ENCODE results near the gene MXD4. TPM values are rescaled to one million over a fixed set of nuclear protein-coding genes. Genes with fewer than 3 reads are reported as not detected.

MXD4 gene
- total and polyA plus RNA-seq, 2 experiments from 2014 or later: 6.9 to 19.9 TPM

DNA sequence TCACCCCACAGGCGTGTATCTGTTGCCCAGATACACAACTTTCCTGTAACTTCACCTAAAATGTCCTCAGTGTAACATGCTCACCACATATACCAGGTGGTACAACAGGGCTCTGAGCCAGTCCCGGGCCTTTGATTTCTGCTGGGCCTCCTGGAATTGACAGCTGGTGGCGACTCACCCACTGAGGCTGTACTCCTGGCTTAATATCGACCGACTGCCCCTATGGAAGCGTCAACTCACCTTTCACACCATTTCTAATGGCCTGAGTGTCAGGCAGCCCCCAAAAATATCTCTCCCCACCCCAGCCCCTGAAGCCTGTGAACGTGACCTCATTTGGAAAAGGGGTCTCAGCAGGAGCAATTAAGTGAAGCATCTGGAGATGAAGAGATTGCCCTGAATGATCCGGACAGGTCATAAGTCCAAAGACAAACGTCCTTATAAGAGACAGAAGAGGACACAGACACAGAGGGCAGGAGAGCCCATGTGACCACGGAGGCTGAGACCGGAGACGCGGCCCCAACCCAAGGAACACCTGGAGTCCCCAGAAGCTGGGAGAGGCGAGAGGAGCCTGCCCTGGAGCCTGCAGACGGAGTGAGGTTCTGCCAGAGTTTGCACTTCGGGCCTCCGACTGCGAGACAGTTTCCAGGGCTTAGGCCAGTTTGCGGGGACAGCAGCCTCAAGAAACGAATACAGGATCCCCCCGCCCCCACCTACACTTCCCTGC is 12.6 kb upstream of the MXD4 start:
- Histone ChIP-seq H3K4me3 (no peak overlapping the region), H3K4me1 (ENCODE audit: insufficient read depth) (peaks cover 2% of the 10 kb centered on the region; the same call in 1 of the 2 replicates), H3F3A (replicated peaks; ENCODE audit: low read depth) (no peaks in the 10 kb centered on the region), H3K27ac (ENCODE audit: low read depth) (no peak overlapping the region), H3K4me2 (no peak overlapping the region), H3K36me3 (ENCODE audit: insufficient read depth) (no peaks in the 10 kb centered on the region), H3K27me3 (ENCODE audit: insufficient read depth) (no peaks in the 10 kb centered on the region), H4K20me1 (replicated peaks; ENCODE audit: insufficient read depth) (no peaks in the 10 kb centered on the region), H2AFZ (no peak overlapping the region), H3K79me2 (replicated peaks; ENCODE audit: insufficient read depth) (no peaks in the 10 kb centered on the region), H3K9me2 (ENCODE audit: insufficient read depth) (no peaks in the 10 kb centered on the region)
- Mint-ChIP-seq H3K4me1 (peaks cover 7% of the 10 kb centered on the region), H3K36me3 (ENCODE audit: low read depth) (no peaks in the 10 kb centered on the region; the same call in 2 of the 3 replicates), H3K27me3 (ENCODE audit: insufficient read depth, low read depth, poor library complexity) (peaks cover 3% of the 10 kb centered on the region), H3K4me3 (no peak overlapping the region), H3K9me3 (no peaks in the 10 kb centered on the region), H3K27ac (no peak overlapping the region)
- no peak for ATAC-seq
- TF ChIP-seq CREB1 (CRISPR knock-in tag; IDR thresholded peaks at IDR 0.05; ENCODE audit: low read depth): no peak
- TF ChIP-seq NANOG (IDR thresholded peaks at IDR 0.05; ENCODE audit: borderline replicate concordance): no peak
- TF ChIP-seq, protein P1, sequence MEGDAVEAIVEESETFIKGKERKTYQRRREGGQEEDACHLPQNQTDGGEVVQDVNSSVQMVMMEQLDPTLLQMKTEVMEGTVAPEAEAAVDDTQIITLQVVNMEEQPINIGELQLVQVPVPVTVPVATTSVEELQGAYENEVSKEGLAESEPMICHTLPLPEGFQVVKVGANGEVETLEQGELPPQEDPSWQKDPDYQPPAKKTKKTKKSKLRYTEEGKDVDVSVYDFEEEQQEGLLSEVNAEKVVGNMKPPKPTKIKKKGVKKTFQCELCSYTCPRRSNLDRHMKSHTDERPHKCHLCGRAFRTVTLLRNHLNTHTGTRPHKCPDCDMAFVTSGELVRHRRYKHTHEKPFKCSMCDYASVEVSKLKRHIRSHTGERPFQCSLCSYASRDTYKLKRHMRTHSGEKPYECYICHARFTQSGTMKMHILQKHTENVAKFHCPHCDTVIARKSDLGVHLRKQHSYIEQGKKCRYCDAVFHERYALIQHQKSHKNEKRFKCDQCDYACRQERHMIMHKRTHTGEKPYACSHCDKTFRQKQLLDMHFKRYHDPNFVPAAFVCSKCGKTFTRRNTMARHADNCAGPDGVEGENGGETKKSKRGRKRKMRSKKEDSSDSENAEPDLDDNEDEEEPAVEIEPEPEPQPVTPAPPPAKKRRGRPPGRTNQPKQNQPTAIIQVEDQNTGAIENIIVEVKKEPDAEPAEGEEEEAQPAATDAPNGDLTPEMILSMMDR (conservative IDR thresholded peaks at IDR 0.05; ENCODE audit: low read depth in 2 of 2): no peak
- no peak for TF ChIP-seq ZNF114 (CRISPR knock-in tag; IDR thresholded peaks at IDR 0.05)
- no peak for DNase-seq (ENCODE audit: low spot score)

DNA sequence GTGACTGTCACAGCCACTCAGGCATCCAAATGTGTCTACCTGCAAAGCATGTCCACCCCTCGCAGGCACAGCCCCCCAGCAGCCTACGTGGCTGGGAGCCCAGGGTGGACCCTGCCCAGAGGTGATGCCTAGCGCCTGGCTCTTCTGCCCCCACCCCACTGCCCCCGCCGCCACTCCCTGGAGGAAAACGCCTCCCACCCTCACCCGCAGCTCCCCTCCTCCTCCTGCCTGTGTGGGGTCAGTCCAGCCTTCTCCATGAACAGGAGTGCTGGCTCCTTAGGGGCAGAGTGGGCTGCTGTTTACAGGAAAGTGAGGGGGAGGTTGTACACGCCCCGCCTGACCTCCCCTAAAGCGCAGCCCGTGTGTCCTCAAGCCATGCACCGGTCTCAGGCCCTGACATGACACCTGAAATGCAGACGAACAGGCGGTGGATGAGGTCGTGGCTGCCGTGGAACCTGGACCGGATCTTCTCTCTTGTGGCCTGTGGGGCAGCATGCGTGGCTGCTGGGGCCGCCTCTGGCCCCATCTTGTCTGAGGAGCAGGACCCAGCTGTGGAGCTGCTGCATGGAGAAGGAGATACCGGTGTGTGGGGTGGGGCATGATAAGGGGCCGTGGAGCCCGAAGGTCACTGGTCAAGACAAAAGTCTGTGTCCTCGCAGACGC is 11.9 kb upstream of the MXD4 start:
- H3K36me3 ChIP-seq (ENCODE audit: insufficient read depth): no peaks in the 10 kb centered on the region
- no peaks in the 10 kb centered on the region for H3K79me2 ChIP-seq (replicated peaks; ENCODE audit: insufficient read depth)
- H3K4me1 ChIP-seq (ENCODE audit: insufficient read depth): peaks cover 9% of the 10 kb centered on the region
- peaks cover 14% of the 10 kb centered on the region for H3K4me1 Mint-ChIP-seq
- no peak overlapping the region for H2AFZ ChIP-seq
- no peaks in the 10 kb centered on the region for H3K9me2 ChIP-seq (ENCODE audit: insufficient read depth)
- H3K36me3 Mint-ChIP-seq (ENCODE audit: low read depth): no peaks in the 10 kb centered on the region; the same call in 2 of the 3 replicates
- H3F3A ChIP-seq (replicated peaks; ENCODE audit: low read depth): no peaks in the 10 kb centered on the region
- no peak overlapping the region for H3K4me3 Mint-ChIP-seq
- ATAC-seq: no peak
- H3K27me3 ChIP-seq (ENCODE audit: insufficient read depth): no peaks in the 10 kb centered on the region
- H3K9me3 Mint-ChIP-seq: no peaks in the 10 kb centered on the region
- H3K27me3 Mint-ChIP-seq (ENCODE audit: insufficient read depth, low read depth, poor library complexity): peaks cover 3% of the 10 kb centered on the region
- no peak overlapping the region for H3K4me2 ChIP-seq
- no peak for DNase-seq (ENCODE audit: low spot score)
- H3K4me3 ChIP-seq: no peak overlapping the region
- no peak overlapping the region for H3K27ac ChIP-seq (ENCODE audit: low read depth)
- no peaks in the 10 kb centered on the region for H4K20me1 ChIP-seq (replicated peaks; ENCODE audit: insufficient read depth)
- no peak overlapping the region for H3K27ac Mint-ChIP-seq
- TF ChIP-seq EZH2 (IDR thresholded peaks at IDR 0.05; ENCODE audit: low read depth, unreplicated experiment) (no peak), EZH2phosphoT487 (IDR thresholded peaks at IDR 0.05; ENCODE audit: unreplicated experiment) (no peak), POLR2AphosphoS5 (IDR thresholded peaks at IDR 0.05; ENCODE audit: low read depth) (no peak), NANOG (IDR thresholded peaks at IDR 0.05; ENCODE audit: borderline replicate concordance) (no peak), JUNB (IDR thresholded peaks at IDR 0.05; ENCODE audit: unreplicated experiment) (no peak), ZNF114 (CRISPR knock-in tag; IDR thresholded peaks at IDR 0.05) (no peak), CREB1 (CRISPR knock-in tag; IDR thresholded peaks at IDR 0.05; ENCODE audit: low read depth) (no peak), STAT1 (IDR thresholded peaks at IDR 0.05; ENCODE audit: unreplicated experiment) (no peak)
- TF ChIP-seq, protein P2, sequence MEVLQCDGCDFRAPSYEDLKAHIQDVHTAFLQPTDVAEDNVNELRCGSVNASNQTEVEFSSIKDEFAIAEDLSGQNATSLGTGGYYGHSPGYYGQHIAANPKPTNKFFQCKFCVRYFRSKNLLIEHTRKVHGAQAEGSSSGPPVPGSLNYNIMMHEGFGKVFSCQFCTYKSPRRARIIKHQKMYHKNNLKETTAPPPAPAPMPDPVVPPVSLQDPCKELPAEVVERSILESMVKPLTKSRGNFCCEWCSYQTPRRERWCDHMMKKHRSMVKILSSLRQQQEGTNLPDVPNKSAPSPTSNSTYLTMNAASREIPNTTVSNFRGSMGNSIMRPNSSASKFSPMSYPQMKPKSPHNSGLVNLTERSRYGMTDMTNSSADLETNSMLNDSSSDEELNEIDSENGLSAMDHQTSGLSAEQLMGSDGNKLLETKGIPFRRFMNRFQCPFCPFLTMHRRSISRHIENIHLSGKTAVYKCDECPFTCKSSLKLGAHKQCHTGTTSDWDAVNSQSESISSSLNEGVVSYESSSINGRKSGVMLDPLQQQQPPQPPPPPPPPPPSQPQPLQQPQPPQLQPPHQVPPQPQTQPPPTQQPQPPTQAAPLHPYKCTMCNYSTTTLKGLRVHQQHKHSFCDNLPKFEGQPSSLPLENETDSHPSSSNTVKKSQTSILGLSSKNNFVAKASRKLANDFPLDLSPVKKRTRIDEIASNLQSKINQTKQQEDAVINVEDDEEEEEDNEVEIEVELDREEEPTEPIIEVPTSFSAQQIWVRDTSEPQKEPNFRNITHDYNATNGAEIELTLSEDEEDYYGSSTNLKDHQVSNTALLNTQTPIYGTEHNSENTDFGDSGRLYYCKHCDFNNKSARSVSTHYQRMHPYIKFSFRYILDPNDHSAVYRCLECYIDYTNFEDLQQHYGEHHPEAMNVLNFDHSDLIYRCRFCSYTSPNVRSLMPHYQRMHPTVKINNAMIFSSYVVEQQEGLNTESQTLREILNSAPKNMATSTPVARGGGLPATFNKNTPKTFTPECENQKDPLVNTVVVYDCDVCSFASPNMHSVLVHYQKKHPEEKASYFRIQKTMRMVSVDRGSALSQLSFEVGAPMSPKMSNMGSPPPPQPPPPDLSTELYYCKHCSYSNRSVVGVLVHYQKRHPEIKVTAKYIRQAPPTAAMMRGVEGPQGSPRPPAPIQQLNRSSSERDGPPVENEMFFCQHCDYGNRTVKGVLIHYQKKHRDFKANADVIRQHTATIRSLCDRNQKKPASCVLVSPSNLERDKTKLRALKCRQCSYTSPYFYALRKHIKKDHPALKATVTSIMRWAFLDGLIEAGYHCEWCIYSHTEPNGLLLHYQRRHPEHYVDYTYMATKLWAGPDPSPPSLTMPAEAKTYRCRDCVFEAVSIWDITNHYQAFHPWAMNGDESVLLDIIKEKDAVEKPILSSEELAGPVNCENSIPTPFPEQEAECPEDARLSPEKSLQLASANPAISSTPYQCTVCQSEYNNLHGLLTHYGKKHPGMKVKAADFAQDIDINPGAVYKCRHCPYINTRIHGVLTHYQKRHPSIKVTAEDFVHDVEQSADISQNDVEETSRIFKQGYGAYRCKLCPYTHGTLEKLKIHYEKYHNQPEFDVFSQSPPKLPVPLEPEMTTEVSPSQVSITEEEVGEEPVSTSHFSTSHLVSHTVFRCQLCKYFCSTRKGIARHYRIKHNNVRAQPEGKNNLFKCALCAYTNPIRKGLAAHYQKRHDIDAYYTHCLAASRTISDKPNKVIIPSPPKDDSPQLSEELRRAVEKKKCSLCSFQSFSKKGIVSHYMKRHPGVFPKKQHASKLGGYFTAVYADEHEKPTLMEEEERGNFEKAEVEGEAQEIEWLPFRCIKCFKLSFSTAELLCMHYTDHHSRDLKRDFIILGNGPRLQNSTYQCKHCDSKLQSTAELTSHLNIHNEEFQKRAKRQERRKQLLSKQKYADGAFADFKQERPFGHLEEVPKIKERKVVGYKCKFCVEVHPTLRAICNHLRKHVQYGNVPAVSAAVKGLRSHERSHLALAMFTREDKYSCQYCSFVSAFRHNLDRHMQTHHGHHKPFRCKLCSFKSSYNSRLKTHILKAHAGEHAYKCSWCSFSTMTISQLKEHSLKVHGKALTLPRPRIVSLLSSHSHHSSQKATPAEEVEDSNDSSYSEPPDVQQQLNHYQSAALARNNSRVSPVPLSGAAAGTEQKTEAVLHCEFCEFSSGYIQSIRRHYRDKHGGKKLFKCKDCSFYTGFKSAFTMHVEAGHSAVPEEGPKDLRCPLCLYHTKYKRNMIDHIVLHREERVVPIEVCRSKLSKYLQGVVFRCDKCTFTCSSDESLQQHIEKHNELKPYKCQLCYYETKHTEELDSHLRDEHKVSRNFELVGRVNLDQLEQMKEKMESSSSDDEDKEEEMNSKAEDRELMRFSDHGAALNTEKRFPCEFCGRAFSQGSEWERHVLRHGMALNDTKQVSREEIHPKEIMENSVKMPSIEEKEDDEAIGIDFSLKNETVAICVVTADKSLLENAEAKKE (CRISPR knock-in tag; IDR thresholded peaks at IDR 0.05): no peak
